Mesodermal cell (in vitro differentiated cells): ENCODE measurements around the gene SFTA2.
A peak's percentile ranks its signal among the peaks of the same experiment; 100 is the strongest.
"Not testable (repeated sequence)": the region's sequence is repeated elsewhere in the genome, so short reads cannot be mapped to it uniquely, and the experiment has no call there.

Experiments used
- H3K27ac ChIP-seq: 2 replicates; pipeline ENCODE4 v1.7.0; 2013; ENCODE audit warnings: mild to moderate bottlenecking, low read depth, low read length, moderate library complexity; ENCODE audit not compliant: severe bottlenecking
- H3K36me3 ChIP-seq: 2 replicates; pipeline ENCODE4 v1.7.1; 2013; ENCODE audit warnings: mild to moderate bottlenecking, low read length, moderate library complexity; ENCODE audit not compliant: control insufficient read depth, insufficient read depth
- H3K4me1 ChIP-seq: one replicate; pipeline ENCODE4 v1.7.1; 2013; ENCODE audit warnings: mild to moderate bottlenecking, low read length; ENCODE audit not compliant: insufficient read depth, control insufficient read depth, poor library complexity, severe bottlenecking
- H3K4me3 ChIP-seq: 2 replicates; pipeline ENCODE4 v1.7.0; 2013; ENCODE audit warnings: low read length, control low read depth, mild to moderate bottlenecking; ENCODE audit not compliant: insufficient read depth, poor library complexity, severe bottlenecking; ENCODE audit errors: extremely low read depth
- H3K9me3 ChIP-seq: 2 replicates; pipeline ENCODE4 v1.7.1; 2013; ENCODE audit warnings: mild to moderate bottlenecking, low read length, moderate library complexity; ENCODE audit not compliant: control insufficient read depth
- WGBS, 2 experiments: methylation state at CpG; one replicate each; pipeline ENCODE4 v1.1.5; 2013; ENCODE audit warnings: missing lambda C conversion rate in 2 of 2; ENCODE audit not compliant: insufficient coverage in 2 of 2; 5-methylcytosine and 5-hydroxymethylcytosine counted together

The SFTA2 gene

DNA sequence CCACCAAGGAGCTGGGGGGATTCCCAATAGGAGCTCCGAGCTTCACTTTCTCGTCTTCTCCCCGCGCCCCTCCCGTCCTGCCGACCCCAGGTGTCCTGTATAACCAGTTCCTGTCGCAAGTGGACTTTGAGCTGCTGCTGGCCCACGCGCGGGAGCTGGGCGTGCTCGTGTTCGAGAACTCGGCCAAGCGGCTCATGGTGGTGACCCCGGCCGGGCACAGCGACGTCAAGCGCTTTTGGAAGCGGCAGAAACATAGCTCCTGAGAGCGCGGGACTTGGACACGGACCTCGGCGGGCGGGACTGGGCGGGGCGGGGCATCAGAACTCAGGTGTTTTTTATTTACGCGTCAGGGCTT lies 18.3 kb downstream of the SFTA2 start:
- Histone ChIP-seq H3K4me1 (peaks cover 7% of the 10 kb centered on the region), H3K9me3 (no peaks in the 10 kb centered on the region), H3K4me3 (peak overlapping the region; percentile 28), H3K27ac (no peak overlapping the region), H3K36me3 (peaks cover 64% of the 10 kb centered on the region)
- WGBS, 2 experiments = 47% methylated on average over 26 to 28 of the region's 31 CpGs

DNA sequence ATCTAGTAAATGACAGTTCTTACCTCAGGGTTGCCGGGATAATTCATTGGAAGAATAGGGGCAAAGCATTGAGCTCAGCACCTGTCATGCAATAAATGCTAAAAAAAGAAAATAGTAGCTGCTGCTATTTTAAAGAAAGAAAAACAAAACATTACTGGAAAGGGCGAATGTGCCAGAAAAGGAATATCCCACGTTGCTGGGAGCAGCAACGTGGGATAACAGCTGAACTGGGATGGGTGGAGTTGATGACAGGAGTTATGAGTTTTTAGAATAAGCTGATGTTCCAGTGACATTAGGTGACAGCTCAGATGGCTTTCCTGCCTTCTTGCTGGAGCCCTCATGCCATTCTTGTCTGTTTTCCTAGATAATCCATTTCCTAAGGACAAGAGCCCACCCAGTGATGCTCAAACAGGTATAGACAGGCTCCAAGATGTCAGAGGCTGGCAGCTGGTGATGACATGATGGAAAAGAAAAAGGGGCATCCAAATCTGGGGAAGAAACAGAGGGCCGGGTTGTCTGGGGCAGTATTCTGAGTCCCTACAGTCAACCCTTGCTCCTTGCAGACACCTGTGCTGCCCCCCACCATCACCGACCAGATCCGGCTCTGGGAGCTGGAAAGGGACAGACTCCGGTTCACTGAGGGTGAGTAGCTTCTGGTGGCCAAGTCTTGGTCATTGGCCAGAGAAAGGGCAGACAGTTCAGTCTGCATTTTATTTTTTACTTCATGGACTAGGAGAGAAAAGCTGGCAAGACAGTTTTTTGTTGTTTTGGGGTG lies 19.0 kb downstream of the SFTA2 start:
- peaks cover 59% of the 10 kb centered on the region for H3K36me3 ChIP-seq
- peaks cover 7% of the 10 kb centered on the region for H3K4me1 ChIP-seq
- H3K4me3 ChIP-seq = no peak overlapping the region
- 97 to 99% methylated on average over 5 to 7 of the region's 8 CpGs for WGBS, 2 experiments
- H3K9me3 ChIP-seq = no peaks in the 10 kb centered on the region
- H3K27ac ChIP-seq = no peak overlapping the region

DNA sequence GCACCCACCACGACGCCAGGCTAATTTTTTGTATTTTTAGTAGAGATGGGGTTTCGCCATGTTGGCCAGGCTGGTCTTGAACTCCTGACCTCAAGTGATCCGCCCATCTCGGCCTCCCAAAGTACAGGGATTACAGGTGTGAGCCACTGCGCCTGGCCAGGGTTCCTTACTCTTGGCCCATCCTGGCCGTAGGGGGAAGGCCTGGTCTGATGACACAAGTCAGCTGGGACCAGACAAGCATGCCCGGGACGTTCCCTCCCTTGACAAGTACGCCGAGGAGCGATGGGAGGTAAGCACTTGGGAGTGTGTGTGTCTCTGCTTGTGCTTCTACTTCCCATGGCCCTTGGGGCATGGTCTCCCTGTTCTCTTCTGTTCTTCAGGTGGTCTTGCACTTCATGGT lies 21.5 kb downstream of the SFTA2 start:
- H3K27ac ChIP-seq, H3K4me3 ChIP-seq, H3K4me1 ChIP-seq, H3K9me3 ChIP-seq: not testable (repeated sequence)
- 96 to 97% methylated on average over 9 to 10 of the region's 12 CpGs for WGBS, 2 experiments
- peaks cover 41% of the 10 kb centered on the region for H3K36me3 ChIP-seq

DNA sequence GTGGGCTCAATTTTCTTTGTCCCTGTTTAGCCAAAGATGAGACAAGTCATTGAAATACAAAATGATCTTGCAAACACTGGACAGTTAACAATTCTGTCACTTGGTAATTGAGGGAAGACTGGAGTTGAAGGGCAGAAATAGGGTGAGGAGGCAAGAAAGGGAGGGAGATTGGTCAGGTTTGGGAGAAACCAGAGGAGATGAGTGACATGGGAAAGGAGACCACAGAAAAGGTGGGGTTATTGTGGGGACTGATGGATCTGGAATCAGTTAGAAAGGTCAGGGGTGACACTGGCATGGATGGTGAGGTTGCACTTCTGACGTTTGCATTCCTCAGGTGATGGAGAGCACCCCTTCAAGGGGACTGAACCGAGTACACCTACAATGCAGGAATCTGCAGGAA lies 23.3 kb downstream of the SFTA2 start:
- peaks cover 39% of the 10 kb centered on the region for H3K36me3 ChIP-seq
- H3K27ac ChIP-seq = no peak overlapping the region
- WGBS, 2 experiments = 35 to 69% methylated on average over 2 of the region's 2 CpGs
- H3K4me3 ChIP-seq = peak overlapping the region; percentile 99
- H3K4me1 ChIP-seq = no peaks in the 10 kb centered on the region
- H3K9me3 ChIP-seq = no peaks in the 10 kb centered on the region

DNA sequence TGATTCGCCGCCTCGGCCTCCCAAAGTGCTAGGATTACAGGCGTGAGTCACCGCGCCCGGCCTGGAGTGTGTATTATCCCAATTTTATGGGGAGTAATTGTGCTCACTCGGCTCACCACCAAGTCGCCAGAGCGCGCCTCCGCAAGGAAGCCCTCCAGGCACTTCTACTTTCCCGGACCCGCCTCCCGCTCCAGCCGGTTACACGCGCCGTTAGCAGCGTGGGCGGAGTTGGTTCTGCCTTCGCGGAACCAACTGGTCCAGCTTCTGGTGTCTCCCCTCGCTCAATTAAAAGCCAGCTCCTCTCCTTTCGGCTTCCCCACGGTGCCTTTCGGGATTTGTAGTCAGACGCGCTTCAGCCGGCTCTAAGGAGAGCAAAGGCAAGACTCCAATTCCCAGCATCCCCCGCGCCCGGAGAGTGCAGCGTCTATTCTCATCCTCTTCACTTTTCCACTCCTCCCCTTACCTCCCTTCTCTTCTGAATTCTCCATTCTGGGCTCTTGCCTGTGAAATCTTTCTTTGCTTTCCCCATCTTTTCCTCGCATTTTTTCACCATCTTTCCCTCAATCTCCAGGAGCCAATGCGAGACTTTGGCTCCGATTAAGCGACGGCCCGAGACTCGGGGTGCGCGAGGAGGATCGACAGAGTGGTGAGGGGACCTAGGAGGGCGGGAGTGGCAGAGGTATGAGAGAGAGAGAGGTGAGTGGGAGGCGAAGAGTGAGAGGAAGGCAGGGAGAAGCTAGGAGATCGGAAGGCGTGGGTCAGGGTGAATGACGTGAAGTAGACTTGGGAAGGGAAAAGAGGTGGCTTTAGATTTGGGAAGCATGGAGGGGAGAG lies 24.0 kb downstream of the SFTA2 start, which contains the start of gene GTF2H4:
Gene GTF2H4 (plus strand): TSS at position 450 of the 834 bp plus-strand sequence.
- H3K9me3 ChIP-seq = no peaks in the 10 kb centered on the region
- WGBS, 2 experiments = 2 to 3% methylated on average over 41 to 49 of the region's 49 CpGs
- H3K27ac ChIP-seq = no peak within 1 kb of the TSS
- peak within 1 kb of the TSS; percentile 99 for H3K4me3 ChIP-seq
- peaks cover 32% of the 10 kb centered on the region for H3K36me3 ChIP-seq
- H3K4me1 ChIP-seq = no peaks in the 10 kb centered on the region

DNA sequence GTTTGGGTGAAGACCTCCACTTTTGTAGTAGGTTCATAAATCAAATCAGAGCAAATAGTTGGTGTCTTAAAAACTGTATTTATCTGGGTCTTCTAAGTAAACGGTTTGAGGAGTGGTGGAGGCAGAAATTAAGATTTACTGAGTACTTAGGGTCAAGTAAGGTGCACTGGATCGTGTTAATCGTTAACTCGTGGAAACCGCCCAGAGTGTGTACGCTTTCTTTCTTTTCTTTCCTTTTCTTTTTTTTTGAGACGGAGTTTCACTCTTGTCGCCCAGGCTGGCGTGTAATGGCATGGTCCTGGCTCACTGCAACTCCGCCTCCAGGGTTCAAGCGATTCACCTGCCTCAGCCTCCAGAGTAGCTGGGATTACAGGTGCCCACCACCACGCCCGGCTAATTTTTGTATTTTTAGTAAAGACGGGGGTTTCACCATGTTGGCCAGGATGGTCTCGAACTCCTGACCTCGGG lies 24.6 kb downstream of the SFTA2 start:
- not testable (repeated sequence) for H3K4me1 ChIP-seq, H3K27ac ChIP-seq, H3K9me3 ChIP-seq
- Histone ChIP-seq H3K36me3 (peaks cover 25% of the 10 kb centered on the region), H3K4me3 (peak overlapping the region; percentile 99)
- WGBS, 2 experiments = 71 to 74% methylated on average over 16 of the region's 16 CpGs

DNA sequence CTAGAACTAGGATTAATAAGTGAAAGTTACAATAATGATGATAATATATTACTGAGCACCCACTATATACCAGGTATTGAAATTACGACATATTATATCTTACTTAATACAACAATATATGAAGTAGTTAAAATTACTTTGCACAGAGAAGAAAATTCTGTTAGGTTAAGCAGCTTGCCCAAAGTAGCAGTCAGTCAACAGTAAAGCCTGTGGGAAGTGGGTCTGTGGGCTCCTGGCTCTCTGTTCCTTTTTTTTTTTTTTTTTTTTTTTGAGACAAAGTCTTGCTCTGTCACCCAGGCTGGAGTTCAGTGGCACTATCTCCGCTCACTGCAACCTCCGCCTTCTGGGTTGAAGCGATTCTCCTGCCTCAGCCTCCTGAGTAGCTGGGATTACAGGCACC lies 28.7 kb downstream of the SFTA2 start:
- no peak overlapping the region for H3K27ac ChIP-seq
- no peak overlapping the region for H3K4me3 ChIP-seq
- H3K4me1 ChIP-seq = no peaks in the 10 kb centered on the region
- H3K36me3 ChIP-seq = peaks cover 17% of the 10 kb centered on the region
- H3K9me3 ChIP-seq = no peaks in the 10 kb centered on the region
- WGBS, 2 experiments = 100% methylated on average over 3 of the region's 4 CpGs

DNA sequence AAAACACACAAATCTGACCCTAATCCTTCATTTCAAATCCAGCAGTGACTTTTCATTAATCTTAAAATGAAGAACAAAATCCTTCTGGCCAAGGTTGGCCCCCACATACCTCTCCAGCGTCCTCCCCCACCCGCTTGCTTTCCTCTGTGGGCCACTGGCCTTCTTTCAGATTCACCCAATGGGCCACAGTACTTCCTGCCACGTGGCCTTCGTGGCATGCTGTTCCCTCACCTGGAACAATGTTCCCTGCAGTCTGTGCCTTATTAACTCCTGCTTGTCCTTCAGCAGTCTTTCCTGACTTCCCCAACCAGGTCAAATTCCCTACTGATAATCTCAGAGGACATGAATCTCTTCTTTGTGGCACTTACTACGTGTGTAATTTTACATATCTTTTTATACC lies 29.3 kb downstream of the SFTA2 start:
- WGBS, 2 experiments = 67 to 77% methylated on average over 4 of the region's 5 CpGs
- no peaks in the 10 kb centered on the region for H3K4me1 ChIP-seq
- H3K4me3 ChIP-seq = no peak overlapping the region
- H3K9me3 ChIP-seq = no peaks in the 10 kb centered on the region
- H3K27ac ChIP-seq = no peak overlapping the region
- peaks cover 22% of the 10 kb centered on the region for H3K36me3 ChIP-seq

DNA sequence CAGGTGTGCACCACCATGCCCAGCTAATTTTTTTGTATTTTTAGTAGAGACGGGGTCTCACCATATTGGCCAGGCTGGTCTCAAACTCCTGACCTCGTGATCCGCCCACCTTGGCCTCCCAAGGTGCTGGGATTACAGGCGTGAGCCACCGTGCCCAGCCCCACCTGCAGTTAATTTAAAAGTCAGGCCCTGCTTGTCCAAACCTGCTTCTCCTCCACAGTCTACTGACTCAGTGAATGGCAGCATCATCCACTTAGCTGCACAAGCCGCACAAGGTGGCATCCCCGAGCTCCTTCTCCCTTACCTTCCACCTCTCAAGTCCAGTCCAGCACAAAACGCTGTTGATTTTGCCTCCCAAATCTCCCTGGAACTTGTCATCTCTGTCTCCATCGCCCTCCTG lies 29.8 kb downstream of the SFTA2 start:
- not testable (repeated sequence) for H3K9me3 ChIP-seq, H3K27ac ChIP-seq, H3K4me1 ChIP-seq, H3K4me3 ChIP-seq
- WGBS, 2 experiments = 75 to 79% methylated on average over 8 to 9 of the region's 9 CpGs
- peaks cover 23% of the 10 kb centered on the region for H3K36me3 ChIP-seq

DNA sequence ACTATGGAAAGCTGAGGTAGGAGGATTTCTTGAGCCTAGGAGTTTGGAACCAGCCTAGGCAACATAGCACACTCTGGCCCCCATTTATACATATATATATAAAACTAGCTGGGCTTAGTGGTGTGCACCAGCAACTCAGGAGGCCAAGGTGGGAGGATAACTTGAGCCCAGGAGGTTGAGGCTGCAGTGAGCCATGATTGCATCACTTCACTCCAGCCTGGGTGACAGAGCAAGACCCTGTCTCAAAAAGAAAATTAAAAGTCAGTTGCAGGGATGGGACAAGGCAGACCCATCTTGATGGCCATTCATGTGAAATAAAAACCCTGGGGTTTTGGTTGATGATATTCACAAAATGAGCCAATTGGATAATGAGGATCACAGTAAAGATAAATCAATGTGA lies 30.5 kb downstream of the SFTA2 start:
- no peaks in the 10 kb centered on the region for H3K4me1 ChIP-seq
- H3K36me3 ChIP-seq = peaks cover 29% of the 10 kb centered on the region
- no peak overlapping the region for H3K4me3 ChIP-seq
- no peaks in the 10 kb centered on the region for H3K9me3 ChIP-seq
- H3K27ac ChIP-seq = no peak overlapping the region
